HG03442 (cell line): ENCODE data around the gene BPIFA2.

Experiments
- ATAC-seq: cut with Tn5 transposase; IDR thresholded peaks from one replicate; pipeline ENCODE4 v1.9.1; 2021; ENCODE audit warnings: mild to moderate bottlenecking, moderate library complexity; ENCODE audit not compliant: unreplicated experiment

BPIFA2 gene

DNA sequence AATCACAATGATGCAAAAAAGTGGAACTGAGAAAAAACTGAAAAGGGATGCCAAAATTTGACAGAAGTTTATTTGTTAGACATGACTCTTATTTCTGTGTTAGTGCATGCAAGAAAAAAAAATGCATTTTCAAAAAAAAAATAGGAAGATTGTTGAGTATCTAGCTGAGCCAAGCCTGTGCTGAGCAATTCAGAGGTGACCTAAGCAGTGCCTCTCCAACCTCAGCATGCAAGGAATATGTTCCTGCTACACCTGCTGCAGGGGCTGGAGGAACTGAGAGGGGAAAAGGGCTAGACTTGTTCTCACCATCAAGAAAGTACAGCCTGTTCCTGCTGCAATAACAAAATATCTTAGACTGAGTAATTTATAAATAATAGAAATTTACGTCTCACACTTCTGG is 24.0 kb downstream of the BPIFA2 start:
- ATAC-seq, result no peak

DNA sequence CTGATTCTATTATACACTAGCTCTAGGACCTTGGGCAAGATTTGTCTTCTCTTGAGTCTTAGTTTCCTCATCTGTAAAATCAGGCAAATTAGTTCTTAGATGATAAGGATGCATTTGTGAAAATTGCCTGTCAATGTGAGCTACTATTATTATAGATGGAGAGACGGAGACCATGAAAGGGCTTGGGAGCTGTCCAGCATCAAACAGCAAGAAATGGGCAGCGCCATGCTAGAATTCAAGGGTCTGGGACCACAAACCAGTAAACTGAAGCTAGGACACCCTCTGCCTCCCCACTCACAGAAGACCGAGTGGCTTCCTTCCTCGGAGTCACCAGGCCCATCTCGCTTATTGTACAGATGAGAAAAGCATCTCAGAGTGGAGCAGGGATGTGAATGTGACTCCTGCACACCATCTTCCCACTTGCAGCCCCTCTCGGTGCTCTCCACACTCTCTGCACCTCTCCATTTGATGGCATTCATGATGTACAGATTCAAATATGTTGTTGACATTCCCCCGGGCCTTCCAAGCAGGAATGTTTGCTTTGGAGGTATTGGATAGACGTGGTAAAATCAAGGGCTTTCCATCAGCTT is 25.0 kb downstream of the BPIFA2 start:
- ATAC-seq, result no peak

DNA sequence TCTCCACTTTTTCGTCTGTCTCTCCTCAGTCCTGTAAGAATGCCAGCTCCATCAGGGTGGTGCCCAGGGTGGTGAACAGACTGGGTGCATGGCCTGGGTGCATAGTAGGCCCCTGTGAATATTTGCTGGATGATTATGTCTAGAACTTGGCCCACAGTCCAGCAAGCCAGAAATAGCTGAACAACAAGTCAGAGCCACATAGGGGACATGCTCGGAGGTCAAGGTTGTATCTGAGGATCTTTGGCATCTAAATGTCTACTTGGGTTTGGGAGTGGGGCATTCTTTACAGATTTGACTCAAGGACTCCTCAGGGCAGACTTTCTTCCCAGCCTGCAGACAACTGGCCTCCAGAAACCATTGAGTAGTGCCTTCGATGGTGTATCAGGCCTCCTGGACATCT is 31.1 kb downstream of the BPIFA2 start:
- no peak for ATAC-seq

DNA sequence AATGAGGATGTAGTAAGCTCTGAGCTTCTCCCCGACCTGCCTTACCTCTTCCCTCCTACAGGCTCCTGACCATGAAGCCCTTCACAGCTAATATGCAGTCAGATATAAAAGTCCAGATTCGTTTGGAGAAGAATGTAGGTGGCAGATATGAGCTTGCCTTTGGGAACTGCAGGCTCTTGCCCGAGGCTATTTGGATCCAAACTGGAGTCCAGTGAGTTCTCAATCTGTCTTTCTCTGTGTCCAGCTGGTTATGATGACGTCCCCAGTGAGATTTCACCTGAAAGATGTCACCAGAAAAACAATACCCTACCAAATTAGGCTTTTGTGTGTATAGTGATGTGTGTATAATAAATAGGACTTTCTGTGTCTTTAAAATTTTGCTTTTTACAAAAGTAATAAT is 34.5 kb downstream of the BPIFA2 start:
- ATAC-seq, result no peak

DNA sequence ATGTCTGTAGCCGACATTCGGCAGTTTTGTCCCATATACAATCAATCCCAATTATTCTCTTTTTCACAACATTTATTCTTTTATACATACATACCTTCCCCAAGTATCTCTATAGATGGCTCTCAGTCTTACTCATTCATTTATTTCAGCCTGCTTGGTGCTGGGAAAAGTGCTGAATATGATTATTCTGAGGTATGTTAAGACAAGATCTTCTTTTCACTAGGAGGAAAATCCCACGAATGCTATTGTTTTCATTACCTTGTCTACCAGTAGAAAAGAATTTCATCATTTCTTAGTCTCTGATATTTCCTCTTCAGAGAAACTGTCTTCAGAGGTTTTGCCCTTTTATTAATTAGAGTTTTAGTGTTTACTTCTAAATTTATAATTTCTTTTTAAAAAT is 35.5 kb downstream of the BPIFA2 start:
- ATAC-seq, result no peak

GRCh38 chr20:33209789-33210188 is 41.8 kb downstream of the BPIFA2 start:
- no peak for ATAC-seq

DNA sequence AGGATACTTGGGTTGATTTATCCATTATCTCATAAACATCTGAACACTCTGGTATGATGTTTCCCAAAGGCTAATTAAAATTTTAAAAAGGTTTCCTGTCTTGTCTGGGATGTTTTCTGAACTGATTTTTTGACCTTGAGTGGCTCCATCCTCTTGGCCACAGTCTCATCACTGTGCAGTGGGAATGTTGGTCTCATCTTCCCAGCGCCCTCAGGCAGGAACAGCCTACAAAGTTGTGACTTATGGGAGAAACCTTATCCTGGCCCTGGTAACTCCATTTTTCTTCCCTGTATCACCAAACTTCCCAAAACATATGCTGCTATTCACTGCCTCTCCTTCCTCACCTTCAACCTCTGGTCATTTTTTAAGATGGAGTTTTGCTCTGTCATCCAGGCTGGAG is 42.4 kb downstream of the BPIFA2 start:
- ATAC-seq, result no peak

GRCh38 chr20:33211817-33212424 is 44.0 kb downstream of the BPIFA2 start:
- no peak for ATAC-seq

DNA sequence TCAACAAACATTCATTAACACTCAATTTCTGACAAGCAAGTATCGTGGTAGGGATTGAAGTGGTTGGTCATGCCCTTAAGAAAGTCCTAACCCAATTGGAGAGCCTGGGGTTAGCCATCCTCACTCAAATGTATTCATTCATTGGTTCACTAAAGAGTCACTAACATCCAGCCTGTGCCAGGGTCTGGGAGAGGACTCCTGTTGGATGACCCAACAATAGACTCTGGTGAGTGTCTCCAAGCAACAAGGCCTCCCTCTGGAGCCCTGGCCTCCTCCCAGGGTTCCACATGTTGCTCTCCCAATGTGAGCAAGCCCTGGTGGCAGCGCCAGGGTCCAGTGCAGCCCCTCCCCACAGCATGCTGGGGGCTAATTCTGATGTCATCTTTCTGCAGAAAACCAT is 49.1 kb downstream of the BPIFA2 start, which contains the start of gene BPIFA3:
TSS of gene BPIFA3 (plus strand) at position 301 of the 400 bp plus-strand sequence. CDS start 185 bp downstream, outside the sequence.
- ATAC-seq, result no peak

DNA sequence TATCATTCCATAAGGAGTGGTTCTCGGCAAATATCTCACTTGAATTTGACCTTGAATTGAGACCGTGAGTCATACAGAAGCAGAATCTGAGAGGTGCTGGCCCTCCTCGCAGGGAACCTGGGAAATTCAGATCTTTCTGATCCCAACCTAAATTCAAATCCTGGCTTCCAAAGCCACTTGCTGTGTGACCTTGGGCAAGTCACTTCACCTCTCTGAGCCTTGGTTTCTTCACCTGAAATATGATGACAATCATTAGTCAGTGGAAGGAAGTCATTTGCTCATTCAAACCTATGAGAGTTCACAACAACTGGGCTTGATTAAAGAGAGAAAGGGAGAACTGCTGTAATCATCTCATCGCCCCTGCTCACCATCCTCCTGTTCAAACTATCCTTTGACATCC is 56.4 kb downstream of the BPIFA2 start:
- no peak for ATAC-seq

- ATAC-seq, result no peak
Measured at GRCh38 chr20:33229843-33230242, 61.9 kb downstream of the BPIFA2 start.
